GM19452 (cell line): Measurements from ENCODE around the gene BRD7.

ENCODE experiments used
- ATAC-seq: cut with Tn5 transposase; IDR thresholded peaks from one replicate; pipeline ENCODE4 v1.9.1; 2021; ENCODE audit not compliant: unreplicated experiment

Gene BRD7

GRCh38 chr16:50368410-50369132 lies at the start of gene BRD7:
TSS of gene BRD7 (minus strand) at chr16:50368988. CDS start at chr16:50368774, 214 bp downstream.
- peak; percentile 68 for ATAC-seq

- no peak for ATAC-seq
These were observed 47.6 kb upstream of the BRD7 start for GRCh38 chr16:50416388-50416787.

GRCh38 chr16:50414152-50414551 lies 45.4 kb upstream of the BRD7 start:
- ATAC-seq, result no peak

GRCh38 chr16:50411034-50411433 lies 42.2 kb upstream of the BRD7 start:
- no peak for ATAC-seq

- ATAC-seq, result no peak
These were observed 39.3 kb upstream of the BRD7 start for GRCh38 chr16:50408001-50408561.

GRCh38 chr16:50407351-50407750 lies 38.6 kb upstream of the BRD7 start:
- no peak for ATAC-seq

- no peak for ATAC-seq
These were observed 34.7 kb upstream of the BRD7 start for GRCh38 chr16:50403491-50403890.

- ATAC-seq, result no peak
These were observed 33.6 kb upstream of the BRD7 start for GRCh38 chr16:50402298-50402895.

GRCh38 chr16:50401355-50401754 lies 32.6 kb upstream of the BRD7 start:
- ATAC-seq, result no peak

- no peak for ATAC-seq
These were observed 32.2 kb upstream of the BRD7 start for GRCh38 chr16:50400967-50401348.

GRCh38 chr16:50400312-50400966 lies 31.7 kb upstream of the BRD7 start:
- no peak for ATAC-seq

GRCh38 chr16:50399411-50399810 lies 30.6 kb upstream of the BRD7 start:
- no peak for ATAC-seq

- ATAC-seq, result no peak
These were observed 29.5 kb upstream of the BRD7 start for GRCh38 chr16:50398336-50398735.

- no peak for ATAC-seq
These were observed 28.2 kb upstream of the BRD7 start for GRCh38 chr16:50396761-50397535.

- ATAC-seq, result no peak
These were observed 27.2 kb upstream of the BRD7 start for GRCh38 chr16:50395763-50396710.

- no peak for ATAC-seq
These were observed 25.3 kb upstream of the BRD7 start for GRCh38 chr16:50393858-50394802.

GRCh38 chr16:50393416-50393815 lies 24.6 kb upstream of the BRD7 start:
- ATAC-seq, result no peak

GRCh38 chr16:50390914-50391716 lies 22.3 kb upstream of the BRD7 start:
- ATAC-seq, result no peak
